ENCODE results near the gene ZSWIM6.

Gene ZSWIM6

GRCh38 chr5:61588216-61588615, 256.2 kb downstream of the ZSWIM6 start:
- Histone ChIP-seq H3K36me3 (ENCODE audit: control insufficient read depth, insufficient read depth, low read length) (no peaks in the 10 kb centered on the region), H3K27me3 (replicated peaks; ENCODE audit: control insufficient read depth, insufficient read depth, low read length) (no peaks in the 10 kb centered on the region), H3K4me3 (replicated peaks; ENCODE audit: low read depth, low read length) (no peak overlapping the region)
- no peak for DNase-seq (ENCODE audit: extremely low read depth, insufficient read length)
- TF ChIP-seq CTCF (IDR thresholded peaks at IDR 0.05; ENCODE audit: insufficient read depth, low read length, poor library complexity, severe bottlenecking), result no peak

GRCh38 chr5:61589946-61590345, 257.9 kb downstream of the ZSWIM6 start:
- no peaks in the 10 kb centered on the region for H3K36me3 ChIP-seq (ENCODE audit: control insufficient read depth, insufficient read depth, low read length)
- no peaks in the 10 kb centered on the region; the same call in 1 of the 2 replicates for H3K27me3 ChIP-seq (replicated peaks; ENCODE audit: control insufficient read depth, insufficient read depth, low read length)
- DNase-seq (ENCODE audit: extremely low read depth, insufficient read length), result no peak
- H3K4me3 ChIP-seq (replicated peaks; ENCODE audit: low read depth, low read length), result no peak overlapping the region
- TF ChIP-seq CTCF (IDR thresholded peaks at IDR 0.05; ENCODE audit: insufficient read depth, low read length, poor library complexity, severe bottlenecking), result no peak

- no peak for DNase-seq (ENCODE audit: extremely low read depth, insufficient read length)
- Histone ChIP-seq H3K4me3 (replicated peaks; ENCODE audit: low read depth, low read length) (no peak overlapping the region), H3K27me3 (replicated peaks; ENCODE audit: control insufficient read depth, insufficient read depth, low read length) (no peaks in the 10 kb centered on the region; the same call in 1 of the 2 replicates), H3K36me3 (ENCODE audit: control insufficient read depth, insufficient read depth, low read length) (no peaks in the 10 kb centered on the region)
- no peak for TF ChIP-seq CTCF (IDR thresholded peaks at IDR 0.05; ENCODE audit: insufficient read depth, low read length, poor library complexity, severe bottlenecking)
Observed at GRCh38 chr5:61590473-61590872, 258.4 kb downstream of the ZSWIM6 start.

- Histone ChIP-seq H3K36me3 (ENCODE audit: control insufficient read depth, insufficient read depth, low read length) (no peaks in the 10 kb centered on the region), H3K27me3 (replicated peaks; ENCODE audit: control insufficient read depth, insufficient read depth, low read length) (no peaks in the 10 kb centered on the region; the same call in 1 of the 2 replicates), H3K4me3 (replicated peaks; ENCODE audit: low read depth, low read length) (no peak overlapping the region)
- no peak for DNase-seq (ENCODE audit: extremely low read depth, insufficient read length)
- TF ChIP-seq CTCF (IDR thresholded peaks at IDR 0.05; ENCODE audit: insufficient read depth, low read length, poor library complexity, severe bottlenecking), result no peak
Observed at GRCh38 chr5:61591859-61592258, 259.8 kb downstream of the ZSWIM6 start.

GRCh38 chr5:61595426-61595825, 263.4 kb downstream of the ZSWIM6 start:
- TF ChIP-seq CTCF (IDR thresholded peaks at IDR 0.05; ENCODE audit: insufficient read depth, low read length, poor library complexity, severe bottlenecking), result no peak

More at GRCh38 chr5:61595426-61595825, 263.4 kb downstream of the ZSWIM6 start:
- DNase-seq (ENCODE audit: extremely low read depth, insufficient read length), result no peak
- H3K4me3 ChIP-seq (replicated peaks; ENCODE audit: low read depth, low read length), result no peak overlapping the region
- peaks cover 2% of the 10 kb centered on the region for H3K27me3 ChIP-seq (replicated peaks; ENCODE audit: control insufficient read depth, insufficient read depth, low read length)
- H3K36me3 ChIP-seq (ENCODE audit: control insufficient read depth, insufficient read depth, low read length), result no peaks in the 10 kb centered on the region
